HG02973 (cell line): ENCODE data around the gene IGFALS.

ENCODE experiments used
- ATAC-seq: cut with Tn5 transposase; IDR thresholded peaks from one replicate; pipeline ENCODE4 v1.9.1; 2021; ENCODE audit warnings: moderate library complexity; ENCODE audit not compliant: unreplicated experiment

Gene IGFALS

GRCh38 chr16:1790611-1791255 lies 2.8 kb downstream of the IGFALS start:
- no peak for ATAC-seq

GRCh38 chr16:1790261-1790610 lies 3.3 kb downstream of the IGFALS start:
- no peak for ATAC-seq

GRCh38 chr16:1789643-1790045 lies 3.9 kb downstream of the IGFALS start:
- ATAC-seq = no peak

GRCh38 chr16:1788708-1789100 lies 4.8 kb downstream of the IGFALS start:
- ATAC-seq = no peak

GRCh38 chr16:1788095-1788707 lies 5.3 kb downstream of the IGFALS start:
- no peak for ATAC-seq

- ATAC-seq = no peak
Observed at GRCh38 chr16:1787322-1788094, 6.0 kb downstream of the IGFALS start.

GRCh38 chr16:1787056-1787321 lies 6.5 kb downstream of the IGFALS start:
- ATAC-seq = no peak

- ATAC-seq = no peak
Observed at GRCh38 chr16:1786242-1787055, 7.1 kb downstream of the IGFALS start.

GRCh38 chr16:1785846-1786170 lies 7.7 kb downstream of the IGFALS start:
- no peak for ATAC-seq

GRCh38 chr16:1784977-1785845 lies 8.3 kb downstream of the IGFALS start:
- ATAC-seq = no peak

- ATAC-seq = peak; percentile 70
Observed at GRCh38 chr16:1782408-1783264, 10.9 kb downstream of the IGFALS start, which contains the start of the genes NUBP2 and SPSB3. Gene NUBP2 (plus strand): TSS chr16:1782960. CDS start chr16:1783021, 61 bp downstream. Gene SPSB3 (minus strand): TSS chr16:1782571. CDS start chr16:1781483, 1,088 bp downstream.

- ATAC-seq = peak; percentile 9
Observed at GRCh38 chr16:1781758-1782407, 11.6 kb downstream of the IGFALS start.

GRCh38 chr16:1781254-1781653 lies 12.3 kb downstream of the IGFALS start:
- no peak for ATAC-seq

- ATAC-seq = no peak
Observed at GRCh38 chr16:1780677-1781072, 12.8 kb downstream of the IGFALS start.

- ATAC-seq = no peak
Observed at GRCh38 chr16:1779741-1780676, 13.5 kb downstream of the IGFALS start.

- ATAC-seq = no peak
Observed at GRCh38 chr16:1779234-1779701, 14.2 kb downstream of the IGFALS start.

- ATAC-seq = no peak
Observed at GRCh38 chr16:1778200-1779179, 15.0 kb downstream of the IGFALS start.
